GM23248 (cell line): Measurements from ENCODE around the gene SLC44A5.

ENCODE experiments used
- EZH2 ChIP-seq: fragments of 200-600 bp; sonication (generic); IDR thresholded peaks from 2 replicates; pipeline ENCODE4 v1.6.1; 2018; ENCODE audit warnings: antibody characterized with exemption, mild to moderate bottlenecking; ENCODE audit not compliant: insufficient read depth, poor library complexity, severe bottlenecking
- EZH2phosphoT487 ChIP-seq: fragments of 200-600 bp; sonication (generic); IDR thresholded peaks from 2 replicates; pipeline ENCODE4 v1.6.1; 2018; ENCODE audit warnings: antibody characterized with exemption, moderate library complexity, mild to moderate bottlenecking, low read depth; ENCODE audit not compliant: insufficient read depth

GRCh38 chr1:75276385-75276784, 334.5 kb downstream of the SLC44A5 start:
- no peak for TF ChIP-seq EZH2phosphoT487
- no peak for TF ChIP-seq EZH2
